Spleen (tissue), 7 donors: ENCODE results near the gene ADAMTS14.

Experiments
- POLR2AphosphoS5 ChIP-seq, 3 donors: sonication (generic); formaldehyde crosslinking; IDR thresholded peaks; one replicate each; pipeline ENCODE4 v1.5.1; 2017; ENCODE audit warnings: antibody characterized with exemption in 3 of 3
- TF ChIP-seq, protein P1 (sequence below), 11 experiments: fragments of 200-600 bp in 7 of 11; fragments of 450-650 bp in 4 of 11; sonication (generic) in 4 of 11; IDR thresholded peaks in 8 of 11; conservative IDR thresholded peaks in 3 of 11; 1 replicate in 7 of 11; 2 replicates in 4 of 11; pipeline versions ENCODE4 v1.4.0 to v1.8.0; 2016 to 2021; ENCODE audit warnings: antibody characterized with exemption in 11 of 11, inconsistent platforms in 4 of 11, mild to moderate bottlenecking in 1 of 11
- donor health status: DM: no; HTN: no; CAD: no; lungs with moderate emphysema.
- donor health status: DM: no; HTN: no; CAD: no.
- donor health status: DM: no; HTN: no; CAD: no.

DNA sequence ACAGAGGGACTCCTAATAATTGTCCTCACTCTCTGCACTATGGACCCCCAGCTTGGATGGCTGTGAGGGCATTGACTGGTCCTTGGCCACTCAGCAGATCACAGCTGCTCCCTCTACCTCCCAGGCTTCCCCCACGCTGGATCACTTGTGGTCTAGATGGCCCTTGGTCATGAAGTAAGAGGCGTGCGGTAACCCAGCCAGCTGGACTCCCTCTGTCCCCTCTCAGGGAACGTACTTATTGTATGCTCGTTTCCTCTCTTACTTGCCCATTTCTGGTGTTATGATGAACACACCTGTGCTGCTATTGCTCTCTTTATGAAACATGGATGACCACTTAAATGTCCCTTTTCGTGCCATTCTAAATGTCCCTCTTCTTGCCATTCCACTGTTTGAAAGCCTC is 19.3 kb downstream of the ADAMTS14 start:
- TF ChIP-seq POLR2AphosphoS5 (IDR thresholded peaks at IDR 0.05) = no peak
- TF ChIP-seq, protein P1, sequence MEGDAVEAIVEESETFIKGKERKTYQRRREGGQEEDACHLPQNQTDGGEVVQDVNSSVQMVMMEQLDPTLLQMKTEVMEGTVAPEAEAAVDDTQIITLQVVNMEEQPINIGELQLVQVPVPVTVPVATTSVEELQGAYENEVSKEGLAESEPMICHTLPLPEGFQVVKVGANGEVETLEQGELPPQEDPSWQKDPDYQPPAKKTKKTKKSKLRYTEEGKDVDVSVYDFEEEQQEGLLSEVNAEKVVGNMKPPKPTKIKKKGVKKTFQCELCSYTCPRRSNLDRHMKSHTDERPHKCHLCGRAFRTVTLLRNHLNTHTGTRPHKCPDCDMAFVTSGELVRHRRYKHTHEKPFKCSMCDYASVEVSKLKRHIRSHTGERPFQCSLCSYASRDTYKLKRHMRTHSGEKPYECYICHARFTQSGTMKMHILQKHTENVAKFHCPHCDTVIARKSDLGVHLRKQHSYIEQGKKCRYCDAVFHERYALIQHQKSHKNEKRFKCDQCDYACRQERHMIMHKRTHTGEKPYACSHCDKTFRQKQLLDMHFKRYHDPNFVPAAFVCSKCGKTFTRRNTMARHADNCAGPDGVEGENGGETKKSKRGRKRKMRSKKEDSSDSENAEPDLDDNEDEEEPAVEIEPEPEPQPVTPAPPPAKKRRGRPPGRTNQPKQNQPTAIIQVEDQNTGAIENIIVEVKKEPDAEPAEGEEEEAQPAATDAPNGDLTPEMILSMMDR (IDR thresholded peaks at IDR 0.05 in 8 of 11, conservative IDR thresholded peaks at IDR 0.05 in 3 of 11) = no peak
